HepG2 (cell line): Measurements from ENCODE around the gene WDR6. TPM values are rescaled to one million over a fixed set of nuclear protein-coding genes. Genes with fewer than 3 reads are reported as not detected.

Experiments used
- ARID3A ChIP-seq: IDR thresholded peaks from 2 replicates; pipeline ENCODE4 v1.6.1; 2012; ENCODE audit warnings: low read depth, low read length, improper control_type of control experiment
- ATF2 ChIP-seq: sonication (generic); formaldehyde crosslinking; IDR thresholded peaks from 2 replicates; pipeline ENCODE4 v1.4.0; 2020; ENCODE audit warnings: missing genetic modification reagents
- CBX1 ChIP-seq: IDR thresholded peaks from one replicate; pipeline ENCODE4 v1.6.1; 2016; ENCODE audit warnings: antibody characterized with exemption, low read depth
- DNMT1 ChIP-seq: sonication (generic); formaldehyde crosslinking; IDR thresholded peaks from 2 replicates; pipeline ENCODE4 v1.5.1; 2020; ENCODE audit warnings: mild to moderate bottlenecking, missing genetic modification reagents
- IRF2 ChIP-seq: IDR thresholded peaks from 2 replicates; pipeline ENCODE4 v1.6.1; 2018; ENCODE audit warnings: missing genetic modification reagents, missing compliant biosample characterization
- KAT7 ChIP-seq: IDR thresholded peaks from 2 replicates; pipeline ENCODE4 v1.6.1; 2018; ENCODE audit warnings: borderline replicate concordance, missing compliant biosample characterization
- PHF20 ChIP-seq: sonication (generic); formaldehyde crosslinking; IDR thresholded peaks from 2 replicates; pipeline ENCODE4 v1.5.0; 2020; ENCODE audit warnings: mild to moderate bottlenecking, missing genetic modification reagents
- RXRA ChIP-seq: sonication (generic); formaldehyde crosslinking; IDR thresholded peaks from 2 replicates; pipeline ENCODE4 v1.5.1; 2020; ENCODE audit warnings: missing genetic modification reagents
- SIX1 ChIP-seq: sonication (generic); formaldehyde crosslinking; IDR thresholded peaks from 2 replicates; pipeline ENCODE4 v1.4.0; 2020; ENCODE audit warnings: missing genetic modification reagents, borderline replicate concordance
- STAT5B ChIP-seq: sonication (generic); formaldehyde crosslinking; IDR thresholded peaks from 2 replicates; pipeline ENCODE4 v1.4.0; 2020; ENCODE audit warnings: missing genetic modification reagents
- STAT6 ChIP-seq: sonication (generic); formaldehyde crosslinking; IDR thresholded peaks from 2 replicates; pipeline ENCODE4 v1.4.0; 2020; ENCODE audit warnings: missing genetic modification reagents, mild to moderate bottlenecking, borderline replicate concordance
- TFDP2 ChIP-seq: sonication (generic); formaldehyde crosslinking; IDR thresholded peaks from 2 replicates; pipeline ENCODE4 v1.4.0; 2020; ENCODE audit warnings: missing genetic modification reagents
- ZNF205 ChIP-seq: IDR thresholded peaks from 2 replicates; pipeline ENCODE4 v1.6.1; 2018; ENCODE audit warnings: missing biosample characterization, missing genetic modification reagents
- ZNF224 ChIP-seq: sonication (generic); formaldehyde crosslinking; IDR thresholded peaks from 2 replicates; pipeline ENCODE4 v1.5.0; 2020; ENCODE audit warnings: mild to moderate bottlenecking, missing genetic modification reagents
- ZNF670 ChIP-seq: sonication (generic); formaldehyde crosslinking; IDR thresholded peaks from 2 replicates; pipeline ENCODE4 v1.8.0; 2022; ENCODE audit warnings: mild to moderate bottlenecking, missing genetic modification reagents, borderline replicate concordance
- ZNF792 ChIP-seq: IDR thresholded peaks from 2 replicates; pipeline ENCODE4 v1.6.1; 2016
- ZSCAN20 ChIP-seq: sonication (generic); formaldehyde crosslinking; IDR thresholded peaks from 2 replicates; pipeline ENCODE4 v1.4.0; 2020; ENCODE audit warnings: missing genetic modification reagents, mild to moderate bottlenecking, borderline replicate concordance
- polyA plus RNA-seq, 8 experiments: library from polyadenylated mRNA; depleted of rRNA in 3 of 8; stranded (reverse) in 7 of 8; unstranded in 1 of 8; fragments of >200 nt; fragmentation: Illumina TruSeq in 4 of 8; extraction: Trizol in 4 of 8; gene quantifications; 2 replicates each; pipeline versions ENCODE4 v1.2.1 to v1.2.3, GENCODE V29; 2011 to 2016; ENCODE audit warnings: low read depth in 4 of 8, missing spikeins in 1 of 8, mixed read lengths in 1 of 8; ENCODE audit not compliant: insufficient read depth in 1 of 8
- total RNA-seq, 5 experiments: library from RNA; depleted of rRNA; stranded (reverse); fragments of >200 nt; fragmentation: Illumina TruSeq; extraction: Trizol; gene quantifications; 2 replicates each; pipeline ENCODE4 v1.2.3, GENCODE V29; 2016; ENCODE audit warnings: low read depth in 1 of 5
- TF ChIP-seq, protein P1 (sequence below): sonication (generic); formaldehyde crosslinking; IDR thresholded peaks from 2 replicates; pipeline ENCODE4 v1.4.0; 2020; ENCODE audit warnings: missing genetic modification reagents, borderline replicate concordance

Gene WDR6
- total and polyA plus RNA-seq, 2 of the 13 experiments (the other 11 are each of a cell fraction or from before 2014, with no cell fraction given), result 73.4 to 139 TPM

DNA sequence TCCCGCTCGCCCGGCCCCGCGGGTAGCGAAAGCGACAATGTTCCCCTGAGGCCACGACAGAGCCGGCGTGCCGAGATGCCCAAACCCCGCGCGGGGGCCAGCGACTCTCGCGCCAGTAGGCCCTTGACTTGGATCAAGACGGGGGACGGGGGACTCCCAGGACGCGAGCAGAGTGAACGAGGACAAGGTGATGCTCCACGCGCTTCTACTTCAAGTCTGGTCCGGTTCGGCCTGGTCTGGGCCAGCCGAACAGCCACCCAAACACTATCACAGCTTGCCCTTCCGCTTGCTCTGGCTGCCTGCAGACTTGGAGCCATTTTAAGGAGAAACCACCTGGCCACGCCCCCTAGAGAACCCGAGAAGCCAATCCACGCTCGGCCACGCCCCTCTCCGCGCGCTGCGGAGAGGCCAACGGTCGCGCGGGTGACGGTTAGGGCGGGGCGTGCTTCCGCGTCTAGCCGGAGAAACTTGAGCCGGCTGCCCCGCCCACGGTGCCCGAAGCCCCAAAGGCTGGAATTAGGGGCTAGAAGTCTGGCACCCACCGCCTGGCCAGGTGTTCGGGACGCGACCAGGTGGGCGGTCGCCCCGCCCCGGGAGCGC, 14.1 kb downstream of the WDR6 start (continued):
- TF ChIP-seq, protein P1, sequence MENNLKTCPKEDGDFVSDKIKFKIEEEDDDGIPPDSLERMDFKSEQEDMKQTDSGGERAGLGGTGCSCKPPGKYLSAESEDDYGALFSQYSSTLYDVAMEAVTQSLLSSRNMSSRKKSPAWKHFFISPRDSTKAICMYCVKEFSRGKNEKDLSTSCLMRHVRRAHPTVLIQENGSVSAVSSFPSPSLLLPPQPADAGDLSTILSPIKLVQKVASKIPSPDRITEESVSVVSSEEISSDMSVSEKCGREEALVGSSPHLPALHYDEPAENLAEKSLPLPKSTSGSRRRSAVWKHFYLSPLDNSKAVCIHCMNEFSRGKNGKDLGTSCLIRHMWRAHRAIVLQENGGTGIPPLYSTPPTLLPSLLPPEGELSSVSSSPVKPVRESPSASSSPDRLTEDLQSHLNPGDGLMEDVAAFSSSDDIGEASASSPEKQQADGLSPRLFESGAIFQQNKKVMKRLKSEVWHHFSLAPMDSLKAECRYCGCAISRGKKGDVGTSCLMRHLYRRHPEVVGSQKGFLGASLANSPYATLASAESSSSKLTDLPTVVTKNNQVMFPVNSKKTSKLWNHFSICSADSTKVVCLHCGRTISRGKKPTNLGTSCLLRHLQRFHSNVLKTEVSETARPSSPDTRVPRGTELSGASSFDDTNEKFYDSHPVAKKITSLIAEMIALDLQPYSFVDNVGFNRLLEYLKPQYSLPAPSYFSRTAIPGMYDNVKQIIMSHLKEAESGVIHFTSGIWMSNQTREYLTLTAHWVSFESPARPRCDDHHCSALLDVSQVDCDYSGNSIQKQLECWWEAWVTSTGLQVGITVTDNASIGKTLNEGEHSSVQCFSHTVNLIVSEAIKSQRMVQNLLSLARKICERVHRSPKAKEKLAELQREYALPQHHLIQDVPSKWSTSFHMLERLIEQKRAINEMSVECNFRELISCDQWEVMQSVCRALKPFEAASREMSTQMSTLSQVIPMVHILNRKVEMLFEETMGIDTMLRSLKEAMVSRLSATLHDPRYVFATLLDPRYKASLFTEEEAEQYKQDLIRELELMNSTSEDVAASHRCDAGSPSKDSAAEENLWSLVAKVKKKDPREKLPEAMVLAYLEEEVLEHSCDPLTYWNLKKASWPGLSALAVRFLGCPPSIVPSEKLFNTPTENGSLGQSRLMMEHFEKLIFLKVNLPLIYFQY (CRISPR knock-in tag), result peak; percentile 94
- TF ChIP-seq PHF20, result peak; percentile 56; the same call in 1 of the 2 replicates
- TF ChIP-seq ATF2 (CRISPR knock-in tag), result peak; percentile 52; the same call in 1 of the 2 replicates
- peak; percentile 87; the same call in 1 of the 2 replicates for TF ChIP-seq STAT6 (CRISPR knock-in tag)
- TF ChIP-seq TFDP2 (CRISPR knock-in tag), result peak; percentile 65
- peak; percentile 16; the same call in 1 of the 2 replicates for TF ChIP-seq RXRA (CRISPR knock-in tag)
- peak; percentile 41; the same call in 1 of the 2 replicates for TF ChIP-seq ZNF224
- no peak for TF ChIP-seq ARID3A
- peak; percentile 89; the same call in 1 of the 2 replicates for TF ChIP-seq ZNF670 (CRISPR knock-in tag)
- TF ChIP-seq ZNF205 (CRISPR knock-in tag), result peak; percentile 52; the same call in 1 of the 2 replicates
- TF ChIP-seq IRF2 (CRISPR knock-in tag), result peak; percentile 80
- peak; percentile 20; the same call in 1 of the 2 replicates for TF ChIP-seq KAT7 (CRISPR knock-in tag)
- TF ChIP-seq STAT5B (CRISPR knock-in tag), result 0 out of 2 replicates have a peak, but pooled peaks have one; percentile 28
- TF ChIP-seq DNMT1 (CRISPR knock-in tag), result no peak
- TF ChIP-seq ZSCAN20, result 0 out of 2 replicates have a peak, but pooled peaks have one; percentile 79
- TF ChIP-seq ZNF792 (CRISPR knock-in tag), result peak; percentile 72
- peak; percentile 87 for TF ChIP-seq CBX1
- peak; percentile 74 for TF ChIP-seq SIX1 (CRISPR knock-in tag)
